GM21825 (cell line): Measurements from ENCODE around the gene FKRP.

Experiments used
- ATAC-seq: cut with Tn5 transposase; IDR thresholded peaks from one replicate; pipeline ENCODE4 v1.9.1; 2021; ENCODE audit warnings: mild to moderate bottlenecking, moderate library complexity; ENCODE audit not compliant: unreplicated experiment

The FKRP gene

DNA sequence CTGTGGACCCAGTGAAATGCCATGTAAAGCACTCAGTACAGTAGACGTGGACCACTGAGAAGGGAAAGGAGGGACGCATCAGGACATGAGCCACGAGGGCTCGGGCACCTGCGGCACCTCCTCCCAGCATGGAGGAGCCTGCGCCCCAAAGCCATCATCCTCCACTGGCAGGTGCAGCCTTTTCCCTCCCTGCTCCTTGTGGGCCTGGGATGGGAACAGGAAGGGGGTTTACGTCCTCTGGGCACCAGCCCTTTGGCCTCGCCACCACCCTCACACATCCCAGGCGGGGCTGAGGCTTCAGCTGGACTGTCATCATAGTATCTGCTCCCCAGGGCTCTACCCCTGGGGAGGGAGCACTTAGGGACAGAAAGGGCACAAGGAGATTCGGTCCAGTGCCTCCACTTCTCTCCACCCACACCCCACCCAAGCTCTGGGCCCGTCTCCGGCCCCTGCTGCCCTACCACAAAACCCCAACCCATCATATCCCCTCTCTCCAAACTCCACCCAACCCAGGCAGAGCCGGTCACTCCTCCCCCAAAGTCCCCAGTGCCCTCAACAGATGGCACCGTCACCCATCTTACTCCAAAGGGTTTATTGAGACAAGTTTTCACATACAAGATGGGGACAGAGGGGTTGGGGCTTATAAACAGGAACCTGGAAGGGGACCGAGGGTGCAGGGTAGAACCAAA, 26.8 kb upstream of the FKRP start:
- peak; percentile 27 for ATAC-seq

DNA sequence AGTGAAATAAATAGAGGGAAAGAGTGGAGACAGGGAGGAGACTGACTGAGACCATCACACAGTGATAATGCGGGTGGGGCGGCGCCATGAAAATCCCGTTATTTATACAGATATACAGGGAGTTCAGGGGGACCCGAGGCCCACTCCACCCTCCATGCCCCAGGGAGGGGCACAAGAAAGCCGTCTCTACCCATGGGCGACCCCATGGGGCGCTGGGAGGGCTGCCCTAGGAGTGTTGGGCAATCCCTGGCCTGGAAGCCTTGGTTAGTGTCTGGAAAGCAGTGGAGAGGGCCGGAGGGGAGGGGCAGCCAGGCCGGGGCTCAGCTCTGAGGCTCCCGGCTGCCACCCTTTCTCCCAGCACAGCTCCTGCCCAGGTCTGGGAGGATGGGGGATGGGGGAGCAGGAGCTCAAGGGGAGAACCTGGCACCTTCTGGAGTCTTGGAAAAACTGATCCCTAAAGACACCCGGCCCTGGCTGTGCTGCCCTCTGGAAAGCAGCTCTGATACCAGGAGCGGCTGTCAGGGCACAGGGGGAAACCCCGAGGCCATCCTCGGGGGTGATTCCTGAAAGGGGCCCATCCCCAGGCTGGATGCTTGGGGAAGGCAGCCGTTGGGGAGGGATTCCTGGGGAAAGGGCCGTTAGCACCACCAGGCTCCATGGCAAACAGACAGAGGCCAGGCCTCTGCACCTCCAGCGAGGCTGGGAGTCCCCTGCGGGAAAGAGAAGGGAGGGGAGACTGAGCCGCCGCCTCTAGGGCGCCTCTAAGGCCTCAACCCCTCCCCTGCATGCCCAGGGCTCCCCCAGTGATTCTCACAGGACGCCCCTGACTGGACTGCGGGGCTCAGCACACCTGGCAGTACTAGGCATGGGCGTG, 26.0 kb upstream of the FKRP start:
- no peak for ATAC-seq

DNA sequence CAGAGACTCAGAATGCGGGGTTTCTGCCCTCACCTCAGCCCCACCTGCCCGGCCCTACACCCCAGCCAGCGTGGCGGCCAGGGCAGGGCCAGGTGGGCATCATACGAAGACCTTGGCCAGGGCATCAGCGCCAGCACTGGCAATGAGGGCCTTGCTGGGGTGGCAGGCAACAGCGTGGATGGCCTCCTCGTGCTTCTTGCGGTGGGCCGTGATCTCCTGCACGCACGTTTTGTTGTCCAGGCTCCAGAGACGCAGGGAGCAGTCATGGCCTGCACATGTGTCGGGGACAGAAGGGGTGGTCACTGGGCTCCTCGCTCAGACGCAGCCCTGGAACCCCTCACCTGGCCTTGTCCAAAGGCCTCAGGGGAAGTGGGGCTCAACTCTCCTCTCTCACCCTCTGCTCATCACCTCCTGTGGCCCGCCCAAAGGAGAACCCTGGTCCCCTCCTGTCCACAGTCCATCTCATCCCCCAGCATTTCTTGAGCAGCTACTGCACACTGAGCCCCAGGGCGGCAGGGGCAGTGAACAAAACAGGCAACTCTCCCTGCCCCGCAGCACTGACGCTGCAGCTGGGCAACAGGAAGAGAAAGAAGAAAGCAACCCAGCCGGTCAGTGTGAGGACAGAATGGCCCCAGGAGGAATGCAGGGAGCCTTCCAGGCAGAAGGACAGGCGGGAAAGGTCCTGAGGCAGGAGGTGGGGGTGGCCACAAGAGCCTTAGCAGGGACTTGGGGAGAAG, 25.2 kb upstream of the FKRP start:
- ATAC-seq = no peak

DNA sequence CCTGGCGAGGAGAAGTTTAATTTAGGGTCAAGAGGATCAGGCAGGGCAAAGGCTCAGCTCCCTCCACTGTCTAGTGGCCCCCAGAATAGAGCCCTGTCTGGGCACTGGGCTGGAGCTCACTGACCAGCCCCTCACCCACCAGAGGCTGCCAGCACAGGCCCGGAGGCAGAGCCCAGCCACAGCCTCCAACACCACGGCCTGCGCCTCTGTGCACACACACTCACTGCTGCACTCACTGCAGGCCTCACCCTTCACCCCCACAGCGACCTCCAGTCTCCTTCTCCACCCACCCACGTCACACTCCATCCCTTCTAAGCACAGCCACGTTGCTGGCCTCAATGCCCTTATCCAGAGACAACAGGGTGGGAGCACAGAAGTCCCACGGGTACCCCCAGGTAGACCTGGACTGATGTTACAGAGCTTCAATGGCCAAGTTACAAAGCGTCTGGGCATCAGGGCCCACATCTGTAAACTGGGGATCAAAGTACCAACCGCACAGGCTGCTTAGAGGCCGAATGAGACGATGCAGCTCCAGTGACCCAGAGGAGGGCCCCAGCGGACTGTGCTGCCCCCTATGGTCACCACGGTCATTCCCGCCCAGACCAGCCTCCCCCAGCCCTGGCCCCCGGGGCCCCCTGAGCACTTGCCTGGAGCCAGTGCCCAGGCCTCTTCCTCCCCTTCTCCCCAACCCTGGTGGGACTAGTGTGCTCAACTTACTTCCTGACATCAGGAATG, 24.4 kb upstream of the FKRP start:
- ATAC-seq = no peak

DNA sequence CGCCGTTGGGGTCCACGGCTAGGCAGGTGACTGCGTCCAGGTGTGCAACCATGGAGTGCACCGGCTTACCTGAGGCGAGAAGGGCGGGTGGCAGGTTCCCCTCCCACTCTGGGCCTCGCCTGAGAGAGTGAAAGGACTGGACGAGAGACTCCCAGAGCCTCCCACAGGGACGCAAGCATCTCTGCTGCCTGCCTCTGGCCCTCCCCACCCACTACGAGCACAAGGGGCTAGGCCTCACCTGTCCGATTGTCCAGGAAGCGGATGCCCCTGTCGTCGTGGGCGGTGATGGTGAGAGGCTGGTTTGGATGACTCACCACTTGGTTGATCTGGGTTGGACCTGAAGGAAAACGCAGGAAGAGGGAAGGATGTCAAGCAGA, 23.9 kb upstream of the FKRP start:
- no peak for ATAC-seq

DNA sequence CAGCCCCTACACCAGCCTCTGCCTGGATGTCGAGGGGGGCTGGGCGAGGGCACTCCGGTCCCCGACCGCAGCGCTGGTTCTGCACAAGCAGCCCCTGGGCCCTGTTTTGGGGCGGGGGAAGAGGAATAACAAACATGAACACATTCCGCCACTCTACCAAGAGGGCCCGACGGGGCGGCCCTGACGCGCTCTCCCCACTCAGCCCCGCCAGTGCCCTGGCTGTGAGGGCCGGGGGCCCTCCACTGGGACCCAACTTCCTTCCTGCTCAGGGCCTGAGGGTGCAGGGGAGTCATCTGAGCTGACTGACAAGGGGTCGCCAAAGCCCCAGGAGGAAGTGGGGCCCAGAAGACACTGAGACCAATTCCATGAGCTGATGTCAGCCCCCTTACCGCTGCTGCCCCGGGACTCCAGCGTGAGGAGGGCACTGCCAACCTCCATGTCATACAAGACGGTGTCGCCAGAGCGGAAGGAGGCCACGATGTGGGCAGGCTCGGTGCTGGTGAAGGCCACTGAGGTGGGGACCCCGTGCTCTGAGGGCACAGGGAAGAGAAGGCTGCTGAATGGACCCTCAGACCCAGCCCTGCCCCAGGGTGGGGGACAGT, 23.3 kb upstream of the FKRP start:
- ATAC-seq = no peak

DNA sequence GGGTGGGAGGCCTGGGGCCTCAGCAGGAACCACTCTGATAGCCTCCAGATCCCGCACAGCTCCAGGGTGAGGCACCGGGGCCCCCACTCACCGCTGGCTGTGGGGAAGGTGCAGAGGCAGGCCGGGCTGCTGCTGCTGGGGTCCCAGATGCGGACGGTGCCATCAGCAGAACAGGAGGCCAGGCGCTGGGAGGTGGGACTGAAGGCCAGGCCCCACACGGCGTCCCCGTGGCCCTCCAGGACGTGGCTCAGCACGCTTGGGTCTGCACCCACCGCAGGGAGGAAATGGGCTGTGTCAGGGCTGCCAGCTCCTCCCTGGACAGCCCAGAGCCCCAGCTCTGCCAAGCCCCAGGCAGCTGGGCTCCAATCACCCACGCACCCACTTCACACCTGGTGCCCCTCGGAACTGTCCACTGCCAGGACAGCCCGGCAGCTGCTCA, 22.8 kb upstream of the FKRP start:
- no peak for ATAC-seq

DNA sequence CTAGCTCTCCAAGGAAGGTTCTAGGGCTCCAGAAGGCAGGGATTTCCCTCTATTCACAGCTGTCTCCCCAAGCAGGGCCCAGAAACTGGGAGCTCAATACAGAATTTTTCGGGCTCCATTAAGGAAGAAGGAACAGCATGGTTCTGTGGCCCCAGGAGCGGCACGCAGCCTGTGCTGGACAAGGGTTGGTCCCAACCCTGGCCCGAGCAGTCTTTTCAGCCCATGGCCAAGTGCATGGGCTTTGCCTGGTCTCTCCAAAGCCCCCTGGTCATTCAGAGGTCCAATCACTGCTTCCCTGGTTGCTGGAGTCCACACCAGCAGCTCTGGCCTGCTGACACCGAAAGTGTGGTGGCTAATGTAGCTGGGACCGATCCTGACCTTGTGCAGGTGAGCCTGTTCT, 22.4 kb upstream of the FKRP start:
- ATAC-seq = no peak

DNA sequence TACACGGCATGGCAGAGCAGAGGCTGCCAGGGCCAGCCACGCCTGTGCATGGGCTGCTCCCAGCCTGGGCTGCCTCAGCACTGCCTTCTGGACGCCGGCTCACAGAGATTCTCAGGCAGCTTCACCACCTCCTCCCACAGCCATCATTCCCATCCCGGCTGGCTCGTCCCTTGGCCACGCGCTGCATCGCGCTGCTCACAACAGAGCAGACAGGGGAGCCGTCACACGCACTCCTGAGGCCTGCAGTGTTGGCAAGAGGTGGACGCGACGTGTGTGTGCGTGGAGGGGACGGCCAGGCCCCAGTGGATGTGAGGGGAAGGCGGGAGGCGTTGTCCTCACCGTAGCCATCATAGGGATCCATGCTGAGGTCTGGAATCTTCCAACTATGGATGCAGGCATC, 21.4 kb upstream of the FKRP start:
- no peak for ATAC-seq

DNA sequence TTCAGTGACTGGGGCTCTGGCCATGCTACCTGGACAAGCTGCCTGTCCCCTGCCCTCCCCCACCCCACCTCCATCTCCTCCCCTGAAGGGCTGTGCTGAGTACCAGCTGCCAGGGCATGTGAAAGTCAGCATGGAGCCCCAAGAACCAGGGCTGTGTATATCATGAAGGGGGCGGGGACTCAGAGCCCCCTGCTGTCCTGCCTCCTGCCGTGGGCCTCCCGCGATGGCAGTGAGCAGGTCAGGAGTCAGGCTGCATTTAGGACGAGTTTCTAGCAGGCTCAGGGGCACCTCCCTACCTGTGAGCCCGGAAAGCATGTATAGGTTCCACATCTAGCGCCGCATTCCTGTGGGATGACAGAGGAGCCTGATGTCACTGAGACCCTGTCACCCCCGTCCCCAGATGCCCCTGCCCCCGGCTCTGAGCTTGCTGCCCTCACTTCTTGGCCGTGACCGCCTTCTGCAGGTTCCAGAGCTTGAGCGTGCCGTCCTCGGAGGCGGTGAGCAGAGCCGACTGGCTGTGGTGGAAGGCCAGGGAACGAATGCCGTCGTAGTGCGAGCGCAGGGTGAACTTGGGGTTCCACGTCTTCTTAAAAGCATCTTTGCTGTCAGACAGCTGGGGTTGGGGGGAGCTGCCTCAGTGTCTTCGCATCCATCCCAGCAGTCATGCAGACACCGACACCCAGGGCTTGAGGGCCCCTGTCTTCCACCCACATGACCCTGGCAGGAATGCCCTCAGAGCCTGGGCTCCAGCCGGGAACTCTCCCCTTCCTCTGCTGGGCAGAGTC, 20.6 kb upstream of the FKRP start:
- no peak for ATAC-seq

DNA sequence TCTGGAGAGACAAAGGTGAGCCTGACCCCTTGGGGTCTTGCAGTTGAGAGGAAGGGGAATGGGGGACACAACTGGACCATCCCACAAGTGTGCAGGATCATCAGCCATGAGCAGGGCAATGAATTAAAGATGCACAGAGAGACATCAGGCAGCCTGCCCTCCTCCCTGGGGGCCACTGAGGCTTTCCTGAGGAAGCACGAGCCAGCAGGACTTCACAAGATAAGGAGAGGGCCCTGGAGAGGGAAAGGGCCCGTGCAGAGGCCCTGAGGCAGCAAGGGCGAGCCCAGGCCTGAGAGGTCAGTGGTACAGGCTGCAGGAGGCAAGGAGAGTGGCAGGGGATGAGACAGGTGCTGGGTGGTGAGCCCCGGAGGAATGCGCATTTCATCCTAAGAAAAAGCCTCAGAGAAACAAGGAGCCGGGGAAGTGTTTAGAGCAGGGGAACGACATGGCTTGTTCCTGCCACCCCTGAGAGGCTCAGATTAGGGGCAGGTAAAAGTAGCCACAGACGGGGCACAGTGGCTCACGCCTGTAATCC, 19.9 kb upstream of the FKRP start:
- ATAC-seq = no peak

DNA sequence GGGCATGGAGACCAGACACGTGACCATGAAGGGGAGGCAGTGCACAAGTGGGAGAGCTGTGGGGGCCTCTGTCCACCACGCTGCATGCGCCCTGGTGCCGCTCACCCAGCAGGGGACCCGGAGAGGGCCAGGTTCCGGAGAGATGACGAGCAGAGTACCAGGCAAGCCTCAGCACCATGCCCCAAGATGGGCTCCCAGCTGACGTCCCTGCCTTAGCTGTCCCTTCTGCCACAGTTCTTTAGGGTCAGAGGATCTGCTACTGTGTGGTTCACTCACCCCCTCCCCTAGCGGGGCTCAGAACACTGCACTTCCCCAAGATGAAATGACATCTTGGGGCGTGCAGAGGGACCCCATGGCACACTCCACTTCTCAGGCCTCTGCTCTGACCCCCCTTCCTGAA, 19.3 kb upstream of the FKRP start:
- no peak for ATAC-seq

DNA sequence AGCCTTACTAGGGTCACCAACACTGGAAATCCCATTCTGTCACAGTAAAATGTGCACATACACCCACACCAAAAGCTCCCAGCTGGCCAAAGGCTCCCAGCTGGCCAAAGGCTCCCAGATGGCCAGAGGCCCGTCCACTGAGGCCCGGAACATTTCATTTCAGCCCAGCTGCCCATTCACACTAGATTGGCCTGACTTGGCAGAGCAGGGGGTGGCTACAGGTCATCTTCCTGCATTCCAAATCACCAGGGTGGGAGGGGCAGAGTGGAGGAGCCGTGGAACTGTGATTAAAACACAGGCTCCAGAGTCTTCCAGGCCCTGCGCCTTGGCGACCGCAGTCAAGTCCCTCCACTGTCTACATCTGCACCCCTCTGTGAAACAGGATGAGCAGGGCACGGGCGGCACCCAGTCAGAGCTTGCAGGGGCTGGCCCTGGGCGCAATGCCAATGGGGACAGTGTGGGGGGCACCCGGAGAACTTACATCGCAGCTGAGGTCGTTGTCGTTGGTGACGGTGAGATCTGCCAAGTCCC, 18.8 kb upstream of the FKRP start:
- ATAC-seq = no peak

DNA sequence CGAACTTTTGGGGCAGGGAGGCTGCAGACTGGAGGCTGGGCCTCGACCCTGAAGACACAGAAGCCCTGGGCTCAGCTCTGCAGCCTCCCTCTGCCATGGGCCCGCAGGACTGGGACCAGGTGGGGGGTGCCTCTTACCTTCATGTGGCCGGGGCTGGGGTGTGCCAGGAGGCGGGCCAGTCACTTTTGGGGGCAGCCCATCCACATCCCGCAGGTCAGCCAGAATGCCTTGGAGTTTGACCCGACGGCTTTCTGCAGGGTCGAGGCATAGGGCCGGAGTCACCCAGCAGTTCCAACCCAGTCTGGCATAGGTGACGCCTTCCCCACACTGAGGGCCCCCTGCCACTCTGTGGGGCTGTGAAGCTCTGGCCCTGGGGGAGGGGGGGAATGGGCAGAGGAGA, 18.1 kb upstream of the FKRP start:
- no peak for ATAC-seq

DNA sequence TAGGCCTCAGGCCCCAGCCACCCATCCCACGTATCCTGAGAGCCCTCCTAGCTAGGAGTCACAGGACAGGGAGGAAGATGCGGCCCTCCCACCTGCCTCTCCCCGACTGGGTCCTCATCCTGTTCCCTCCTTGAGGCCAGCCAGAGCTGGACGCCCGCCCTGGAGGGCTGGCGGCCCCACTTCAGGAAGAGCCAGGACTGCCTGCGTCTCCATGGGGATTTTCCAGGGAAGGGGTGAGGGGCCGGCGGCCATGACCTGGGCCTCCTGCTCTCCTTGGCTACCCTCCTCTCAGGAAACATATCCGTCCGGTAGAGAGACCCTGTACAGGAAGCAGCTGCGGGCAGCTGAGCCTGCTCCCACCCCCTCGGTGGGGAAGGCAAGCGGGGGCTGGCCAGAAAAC, 17.6 kb upstream of the FKRP start:
- ATAC-seq = no peak

DNA sequence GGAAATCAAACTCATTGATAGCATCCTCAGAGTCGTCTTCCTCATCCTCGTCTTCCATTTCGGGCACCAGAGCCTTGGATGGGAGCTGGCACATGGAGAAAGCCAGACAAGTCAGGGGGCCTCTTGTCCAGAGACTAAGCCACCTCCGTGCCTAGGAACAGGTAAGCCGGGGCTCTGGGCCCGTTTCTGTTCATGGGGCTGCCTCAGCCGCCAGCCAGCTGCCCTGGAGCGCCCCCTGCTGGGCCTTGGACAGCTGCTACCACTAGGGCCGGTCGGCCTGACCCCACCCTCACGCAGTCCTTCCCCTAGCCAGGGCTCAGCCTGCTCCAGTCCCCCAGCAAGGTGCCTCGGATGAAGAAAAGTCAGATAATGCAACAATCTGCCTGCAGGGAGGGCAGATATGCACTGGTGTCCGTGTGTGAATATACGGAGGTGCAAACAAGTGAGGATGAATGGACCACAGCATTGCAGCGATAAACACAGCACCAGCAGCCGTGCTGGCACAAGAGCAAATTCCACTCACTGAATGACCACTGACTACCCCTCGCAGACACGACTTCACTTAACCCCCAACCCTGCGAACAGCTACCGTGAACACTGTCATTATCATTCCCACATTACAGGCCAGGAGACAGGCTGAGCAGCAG, 17.0 kb upstream of the FKRP start:
- ATAC-seq = peak; percentile 54

DNA sequence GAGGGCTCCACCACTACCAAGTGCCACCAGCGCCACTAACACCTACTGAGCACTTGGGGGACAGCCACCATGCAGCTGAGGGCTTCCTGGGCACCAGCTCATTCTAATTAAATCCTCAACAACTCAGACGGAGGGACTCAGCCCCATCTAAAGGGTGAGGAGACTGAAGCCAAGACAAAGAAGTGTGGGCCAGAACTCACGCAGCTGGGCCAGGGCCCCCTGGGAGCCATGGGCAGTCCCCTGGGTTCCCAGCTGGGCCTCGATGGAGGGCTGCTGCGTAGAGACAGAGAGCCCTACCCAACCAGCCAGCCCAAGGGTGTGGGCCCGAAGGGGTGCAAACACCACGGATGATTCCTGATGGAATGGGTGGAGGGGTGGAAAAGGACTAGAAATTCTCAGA, 16.2 kb upstream of the FKRP start:
- no peak for ATAC-seq

DNA sequence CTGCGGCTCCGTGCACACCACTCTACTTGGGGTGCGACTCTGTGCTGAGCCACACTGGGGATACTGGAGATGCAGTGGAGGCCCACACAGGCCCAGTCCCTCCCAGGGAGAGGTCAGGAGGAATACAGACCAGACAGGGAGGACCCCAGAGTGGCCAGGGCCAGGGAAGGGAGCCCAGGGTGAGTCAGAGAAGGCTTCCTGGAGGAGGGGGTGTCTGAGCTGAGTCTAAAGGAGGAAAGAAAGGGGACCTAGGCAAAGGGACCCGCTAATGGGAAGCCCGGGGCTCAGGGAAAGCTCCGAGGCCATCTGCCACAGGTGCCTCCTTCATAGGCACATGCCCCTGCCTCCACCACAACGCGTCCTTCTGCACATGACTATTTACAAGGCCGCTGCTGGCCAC, 15.7 kb upstream of the FKRP start:
- ATAC-seq = no peak

DNA sequence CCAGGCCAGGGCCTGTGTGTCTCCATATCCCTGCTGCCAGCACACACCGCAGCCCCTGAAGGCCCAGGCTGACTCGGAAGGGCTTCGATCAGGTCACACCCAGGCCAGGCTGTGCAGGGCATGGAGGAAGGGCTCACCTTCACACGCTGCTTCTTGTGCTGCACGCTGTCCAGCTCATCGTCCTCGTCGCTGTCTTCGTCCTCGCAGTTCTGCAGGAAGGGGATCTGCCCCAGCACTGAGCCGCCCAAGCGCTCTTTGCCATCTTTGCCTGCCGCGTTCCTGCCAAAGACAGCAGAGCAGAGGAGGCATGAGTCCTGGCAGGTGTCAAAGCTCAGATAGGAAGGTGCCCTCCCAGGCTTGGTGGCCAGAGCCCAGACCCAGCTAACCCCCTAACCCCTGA, 15.3 kb upstream of the FKRP start:
- ATAC-seq = no peak
